RWPE2 (cell line): ENCODE data around the gene TLE3.

Source experiments
- ATAC-seq: fragments of 200-7000 bp; cut with Tn5 transposase; 3 replicates; pipeline ENCODE4 v1.9.1; 2021; ENCODE audit warnings: low read depth
- DNase-seq: peaks from one replicate; pipeline ENCODE4 v3.0.0-alpha.2; 2020; ENCODE audit warnings: low spot score
- H3K27ac ChIP-seq: fragments of 450-650 bp; 2 replicates; pipeline ENCODE4 v1.5.1; 2017; ENCODE audit warnings: mild to moderate bottlenecking; ENCODE audit not compliant: poor library complexity, severe bottlenecking
- H3K27me3 ChIP-seq: fragments of 250-450 bp; sonication (Bioruptor Pico); 2 replicates; pipeline ENCODE4 v1.5.1; 2021; ENCODE audit warnings: mild to moderate bottlenecking, moderate library complexity; ENCODE audit not compliant: insufficient read depth, poor library complexity, severe bottlenecking
- H3K36me3 ChIP-seq: fragments of 250-450 bp; sonication (Bioruptor Pico); 2 replicates; pipeline ENCODE4 v1.5.1; 2020; ENCODE audit warnings: low read depth, mild to moderate bottlenecking, moderate library complexity
- H3K4me1 ChIP-seq: fragments of 250-450 bp; sonication (Bioruptor Pico); 2 replicates; pipeline ENCODE4 v1.5.1; 2021; ENCODE audit warnings: mild to moderate bottlenecking, moderate library complexity; ENCODE audit not compliant: insufficient read depth, poor library complexity, severe bottlenecking
- H3K4me3 ChIP-seq: fragments of 250-450 bp; sonication (Bioruptor Pico); 2 replicates; pipeline ENCODE4 v1.5.1; 2021; ENCODE audit warnings: mild to moderate bottlenecking, moderate library complexity; ENCODE audit not compliant: severe bottlenecking
- H3K9me3 ChIP-seq: fragments of 250-450 bp; sonication (Bioruptor Pico); 2 replicates; pipeline ENCODE4 v1.5.1; 2021; ENCODE audit warnings: mild to moderate bottlenecking, moderate library complexity; ENCODE audit not compliant: severe bottlenecking
- CTCF ChIP-seq: fragments of 450-650 bp; IDR thresholded peaks from one replicate; pipeline ENCODE4 v1.5.1; 2017; ENCODE audit warnings: mild to moderate bottlenecking, moderate library complexity; ENCODE audit not compliant: poor library complexity, severe bottlenecking

The TLE3 gene

GRCh38 chr15:70045045-70045444 is 52.7 kb downstream of the TLE3 start:
- Histone ChIP-seq H3K9me3 (no peaks in the 10 kb centered on the region), H3K4me1 (no peaks in the 10 kb centered on the region), H3K36me3 (peaks cover 5% of the 10 kb centered on the region), H3K27ac (no peak overlapping the region), H3K4me3 (no peak overlapping the region), H3K27me3 (no peaks in the 10 kb centered on the region)
- no peak for DNase-seq
- no peak for TF ChIP-seq CTCF
- peak; percentile 68 for ATAC-seq

GRCh38 chr15:70044168-70044567 is 53.5 kb downstream of the TLE3 start:
- no peaks in the 10 kb centered on the region for H3K4me1 ChIP-seq
- H3K27ac ChIP-seq, result no peak overlapping the region
- ATAC-seq (no peak), DNase-seq (peak; percentile 35)
- no peaks in the 10 kb centered on the region for H3K36me3 ChIP-seq
- no peaks in the 10 kb centered on the region for H3K9me3 ChIP-seq
- no peak overlapping the region for H3K4me3 ChIP-seq
- no peak for TF ChIP-seq CTCF
- H3K27me3 ChIP-seq, result peaks cover 4% of the 10 kb centered on the region

GRCh38 chr15:70043590-70043989 is 54.1 kb downstream of the TLE3 start:
- ATAC-seq (no peak), DNase-seq (no peak)
- no peaks in the 10 kb centered on the region for H3K9me3 ChIP-seq
- no peak overlapping the region for H3K27ac ChIP-seq
- no peak overlapping the region for H3K4me3 ChIP-seq
- H3K27me3 ChIP-seq, result peaks cover 10% of the 10 kb centered on the region
- no peaks in the 10 kb centered on the region for H3K36me3 ChIP-seq
- TF ChIP-seq CTCF, result no peak
- H3K4me1 ChIP-seq, result no peaks in the 10 kb centered on the region

GRCh38 chr15:70042553-70043214 is 55.0 kb downstream of the TLE3 start:
- DNase-seq (peak; percentile 16), ATAC-seq (no peak)
- Histone ChIP-seq H3K4me1 (no peaks in the 10 kb centered on the region), H3K36me3 (no peaks in the 10 kb centered on the region), H3K27me3 (peaks cover 13% of the 10 kb centered on the region), H3K9me3 (no peaks in the 10 kb centered on the region), H3K27ac (no peak overlapping the region), H3K4me3 (no peak overlapping the region)
- no peak for TF ChIP-seq CTCF

- Histone ChIP-seq H3K4me3 (no peak overlapping the region), H3K27ac (no peak overlapping the region), H3K4me1 (no peaks in the 10 kb centered on the region), H3K27me3 (peaks cover 13% of the 10 kb centered on the region), H3K36me3 (no peaks in the 10 kb centered on the region), H3K9me3 (no peaks in the 10 kb centered on the region)
- ATAC-seq (no peak), DNase-seq (no peak)
- no peak for TF ChIP-seq CTCF
These were observed 57.8 kb downstream of the TLE3 start for GRCh38 chr15:70039917-70040316.
